Smooth muscle cell (in vitro differentiated cells): ENCODE results near the gene NOS1AP. TPM values are rescaled to one million over a fixed set of nuclear protein-coding genes. Genes with fewer than 3 reads are reported as not detected.

Experiments used
- DNase-seq: peaks from one replicate; lab custom pipeline; 2025; ENCODE audit not compliant: unreplicated experiment; lab: John Stamatoyannopoulos, UW
- H2AFZ ChIP-seq: fragments of 200-600 bp; sonication (generic); 2 replicates; pipeline ENCODE4 v1.6.0; 2016; ENCODE audit warnings: antibody characterized with exemption, low read depth, mild to moderate bottlenecking
- H3F3A ChIP-seq: fragments of 200-600 bp; sonication (generic); 2 replicates; pipeline ENCODE4 v1.6.0; 2017; ENCODE audit warnings: antibody characterized with exemption, low read depth
- H3K27ac ChIP-seq: fragments of 200-600 bp; sonication (generic); 2 replicates; pipeline ENCODE4 v1.5.1; 2016; ENCODE audit warnings: low read depth, mild to moderate bottlenecking
- H3K27me3 ChIP-seq: fragments of 200-600 bp; sonication (generic); 2 replicates; pipeline ENCODE4 v1.6.1; 2016; ENCODE audit warnings: low read depth, mild to moderate bottlenecking
- H3K36me3 ChIP-seq: fragments of 200-600 bp; sonication (generic); 2 replicates; pipeline ENCODE4 v1.5.1; 2016; ENCODE audit warnings: low read depth
- H3K4me1 ChIP-seq: fragments of 200-600 bp; sonication (generic); 2 replicates; pipeline ENCODE4 v1.5.1; 2016; ENCODE audit warnings: low read depth
- H3K4me2 ChIP-seq: fragments of 200-600 bp; sonication (generic); 2 replicates; pipeline ENCODE4 v1.6.0; 2016; ENCODE audit warnings: mild to moderate bottlenecking
- H3K4me3 ChIP-seq: fragments of 200-600 bp; sonication (generic); 2 replicates; pipeline ENCODE4 v1.5.1; 2016; ENCODE audit warnings: mild to moderate bottlenecking
- H3K79me2 ChIP-seq: fragments of 200-600 bp; sonication (generic); 2 replicates; pipeline ENCODE4 v1.6.0; 2016; ENCODE audit warnings: low read depth, mild to moderate bottlenecking
- H3K9ac ChIP-seq: fragments of 200-600 bp; sonication (generic); 2 replicates; pipeline ENCODE4 v1.6.0; 2016; ENCODE audit warnings: low read depth
- H3K9me3 ChIP-seq: fragments of 200-600 bp; sonication (generic); replicated peaks from 2 replicates; pipeline ENCODE4 v1.5.1; 2016; ENCODE audit warnings: low read depth
- H4K20me1 ChIP-seq: fragments of 200-600 bp; sonication (generic); 2 replicates; pipeline ENCODE4 v1.6.0; 2016; ENCODE audit warnings: low read depth
- WGBS: methylation state at CpG from one replicate; pipeline ENCODE4 v1.1.7; 2016; ENCODE audit warnings: low lambda C conversion rate; 5-methylcytosine and 5-hydroxymethylcytosine counted together
- polyA plus RNA-seq: library from polyadenylated mRNA; unstranded; fragments of >200 nt; fragmentation: Nextera tagmentation; extraction: Ambion mirVana; gene quantifications from 2 replicates; pipeline ENCODE4 v1.2.1, GENCODE V29; 2016
- total RNA-seq: library from RNA; depleted of rRNA; stranded (reverse); fragments of >200 nt; gene quantifications from 2 replicates; pipeline ENCODE4 v1.2.3, GENCODE V29; 2014
- TF ChIP-seq, protein P1 (sequence below): fragments of 200-600 bp; sonication (generic); IDR thresholded peaks from 2 replicates; pipeline ENCODE4 v1.5.1; 2017; ENCODE audit warnings: borderline replicate concordance, mild to moderate bottlenecking, antibody characterized with exemption; ENCODE audit not compliant: insufficient read depth, poor library complexity, severe bottlenecking

The NOS1AP gene
- total and polyA plus RNA-seq, 2 experiments from 2014 or later, result 0.54 to 0.80 TPM

DNA sequence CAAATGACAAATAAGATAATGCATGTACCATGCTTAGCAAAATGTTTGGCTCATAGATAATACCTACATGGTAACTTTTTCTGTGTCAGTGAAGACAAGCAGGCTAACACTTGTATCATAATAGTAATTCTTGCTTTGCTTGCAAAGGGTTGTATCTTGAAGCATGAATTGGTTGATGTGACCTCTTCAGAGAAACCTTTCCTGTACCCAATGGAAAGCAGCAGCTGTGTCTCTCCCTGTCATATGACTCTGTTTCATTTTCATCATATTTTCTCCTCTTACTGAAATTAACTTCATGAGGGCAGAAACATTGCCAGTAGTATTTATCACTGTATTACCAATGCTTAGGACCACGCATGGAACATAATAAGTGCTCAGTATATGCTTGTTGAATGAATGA lies 338.0 kb downstream of the NOS1AP start:
- H3K27me3 ChIP-seq, result no peaks in the 10 kb centered on the region
- H3F3A ChIP-seq, result no peaks in the 10 kb centered on the region
- no peak overlapping the region for H3K4me2 ChIP-seq
- H3K79me2 ChIP-seq, result no peaks in the 10 kb centered on the region
- H3K36me3 ChIP-seq, result no peaks in the 10 kb centered on the region
- WGBS, result 93% methylated on average over 1 of the region's 1 CpG
- no peak overlapping the region for H3K4me3 ChIP-seq
- H2AFZ ChIP-seq, result no peak overlapping the region
- no peaks in the 10 kb centered on the region for H3K9me3 ChIP-seq
- H3K27ac ChIP-seq, result no peak overlapping the region
- no peak for DNase-seq
- H3K4me1 ChIP-seq, result no peaks in the 10 kb centered on the region
- no peaks in the 10 kb centered on the region for H4K20me1 ChIP-seq
- TF ChIP-seq, protein P1, sequence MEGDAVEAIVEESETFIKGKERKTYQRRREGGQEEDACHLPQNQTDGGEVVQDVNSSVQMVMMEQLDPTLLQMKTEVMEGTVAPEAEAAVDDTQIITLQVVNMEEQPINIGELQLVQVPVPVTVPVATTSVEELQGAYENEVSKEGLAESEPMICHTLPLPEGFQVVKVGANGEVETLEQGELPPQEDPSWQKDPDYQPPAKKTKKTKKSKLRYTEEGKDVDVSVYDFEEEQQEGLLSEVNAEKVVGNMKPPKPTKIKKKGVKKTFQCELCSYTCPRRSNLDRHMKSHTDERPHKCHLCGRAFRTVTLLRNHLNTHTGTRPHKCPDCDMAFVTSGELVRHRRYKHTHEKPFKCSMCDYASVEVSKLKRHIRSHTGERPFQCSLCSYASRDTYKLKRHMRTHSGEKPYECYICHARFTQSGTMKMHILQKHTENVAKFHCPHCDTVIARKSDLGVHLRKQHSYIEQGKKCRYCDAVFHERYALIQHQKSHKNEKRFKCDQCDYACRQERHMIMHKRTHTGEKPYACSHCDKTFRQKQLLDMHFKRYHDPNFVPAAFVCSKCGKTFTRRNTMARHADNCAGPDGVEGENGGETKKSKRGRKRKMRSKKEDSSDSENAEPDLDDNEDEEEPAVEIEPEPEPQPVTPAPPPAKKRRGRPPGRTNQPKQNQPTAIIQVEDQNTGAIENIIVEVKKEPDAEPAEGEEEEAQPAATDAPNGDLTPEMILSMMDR, result no peak
- H3K9ac ChIP-seq, result no peak overlapping the region

DNA sequence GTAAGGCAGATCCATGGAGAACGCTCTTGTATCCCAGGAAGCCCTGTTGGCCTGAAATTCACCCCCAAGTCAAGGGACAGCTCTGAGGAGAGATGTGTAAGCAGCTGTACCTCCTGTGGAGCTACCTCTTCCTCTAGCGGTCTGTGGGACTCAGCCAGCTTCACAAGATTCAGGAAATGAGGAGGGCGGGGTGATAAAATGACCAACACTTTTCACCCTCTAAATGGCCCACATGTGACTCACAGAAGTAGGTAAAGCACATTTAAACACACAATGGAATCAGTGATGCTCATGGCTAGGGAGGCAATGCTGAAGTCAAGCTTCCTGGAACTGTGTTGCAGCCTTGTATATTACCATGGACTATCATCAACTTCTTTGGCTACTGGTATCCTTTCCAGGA lies 342.5 kb downstream of the NOS1AP start, which contains the start of gene SH2D1B:
TSS of gene SH2D1B (minus strand) at position 135 of the 400 bp plus-strand sequence. CDS start at position 15, 120 bp downstream.
- no peak within 1 kb of the TSS for H3K9ac ChIP-seq
- no peak within 1 kb of the TSS for H3K4me3 ChIP-seq
- no peaks in the 10 kb centered on the region for H4K20me1 ChIP-seq
- no peak within 1 kb of the TSS for H2AFZ ChIP-seq
- DNase-seq, result no peak
- H3K36me3 ChIP-seq, result no peaks in the 10 kb centered on the region
- H3K79me2 ChIP-seq, result no peaks in the 10 kb centered on the region
- no peaks in the 10 kb centered on the region for H3K9me3 ChIP-seq
- TF ChIP-seq, protein P1, result no peak
- H3K4me2 ChIP-seq, result no peak within 1 kb of the TSS
- 83% methylated on average over 3 of the region's 3 CpGs for WGBS
- H3K27ac ChIP-seq, result no peak within 1 kb of the TSS
- H3F3A ChIP-seq, result no peaks in the 10 kb centered on the region
- no peaks in the 10 kb centered on the region for H3K27me3 ChIP-seq
- no peaks in the 10 kb centered on the region for H3K4me1 ChIP-seq

DNA sequence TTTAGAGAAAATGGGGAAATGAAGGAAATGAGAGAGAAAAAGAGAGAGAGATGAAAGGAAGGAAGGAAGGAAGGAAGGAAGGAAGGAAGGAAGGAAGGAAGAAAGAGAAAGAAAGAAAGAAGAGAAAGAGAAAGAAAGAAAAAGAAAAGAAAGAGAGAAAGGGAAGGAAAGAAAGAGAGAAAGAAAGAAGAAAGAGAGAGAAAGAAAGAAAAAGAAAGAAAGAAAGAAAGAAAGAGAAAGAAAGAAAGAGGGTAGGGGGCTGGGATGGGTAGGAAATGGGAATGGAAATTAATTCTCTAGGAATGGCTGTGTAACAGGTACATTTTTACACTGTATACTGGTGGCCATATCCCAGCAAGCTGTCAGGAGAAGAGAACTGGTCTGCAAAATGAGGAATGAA lies 346.7 kb downstream of the NOS1AP start:
- no peak overlapping the region for H3K27ac ChIP-seq
- H3K4me3 ChIP-seq, result no peak overlapping the region
- no peak overlapping the region for H3K9ac ChIP-seq
- no peaks in the 10 kb centered on the region for H4K20me1 ChIP-seq
- DNase-seq, result no peak
- no peaks in the 10 kb centered on the region for H3K36me3 ChIP-seq
- TF ChIP-seq, protein P1, result no peak
- no peak overlapping the region for H3K4me2 ChIP-seq
- H3F3A ChIP-seq, result no peaks in the 10 kb centered on the region
- no peaks in the 10 kb centered on the region for H3K4me1 ChIP-seq
- no peak overlapping the region for H2AFZ ChIP-seq
- no peaks in the 10 kb centered on the region for H3K9me3 ChIP-seq
- no peaks in the 10 kb centered on the region for H3K27me3 ChIP-seq
- H3K79me2 ChIP-seq, result no peaks in the 10 kb centered on the region

DNA sequence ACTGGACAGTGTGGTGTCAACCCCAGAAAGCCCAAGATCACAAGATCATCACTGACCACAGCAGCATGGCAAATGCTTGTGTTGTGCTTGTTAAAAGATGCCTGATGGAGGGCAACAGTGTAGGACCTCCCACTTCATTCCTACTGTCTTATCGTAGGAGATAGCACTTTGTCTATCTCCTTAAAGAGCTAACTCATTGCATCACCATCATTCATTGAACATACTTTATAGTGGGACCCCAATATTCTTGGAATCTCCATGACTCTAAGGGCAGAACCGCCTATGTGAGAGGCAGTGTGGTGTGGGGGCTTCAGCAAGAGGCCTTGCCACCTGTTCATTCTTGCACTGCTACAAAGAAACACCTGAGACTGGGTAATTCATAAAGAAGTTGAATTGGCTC lies 347.4 kb downstream of the NOS1AP start:
- Histone ChIP-seq H3K27me3 (no peaks in the 10 kb centered on the region), H3K36me3 (no peaks in the 10 kb centered on the region), H3F3A (no peaks in the 10 kb centered on the region), H3K27ac (no peak overlapping the region), H2AFZ (no peak overlapping the region), H3K4me1 (no peaks in the 10 kb centered on the region), H3K4me3 (no peak overlapping the region), H3K79me2 (no peaks in the 10 kb centered on the region), H3K9me3 (no peaks in the 10 kb centered on the region), H3K9ac (no peak overlapping the region), H4K20me1 (no peaks in the 10 kb centered on the region), H3K4me2 (no peak overlapping the region)
- no peak for DNase-seq
- 89% methylated on average over 2 of the region's 2 CpGs for WGBS
- TF ChIP-seq, protein P1, result no peak
